Endothelial cell of umbilical vein (primary cell): ENCODE results near the gene FKBP6. TPM values are rescaled to one million over a fixed set of nuclear protein-coding genes. Genes with fewer than 3 reads are reported as not detected.

Source experiments
- BruUV-seq: library from RNA; stranded (reverse); fragments of 400-500 nt; replicated peaks from 2 replicates; lab custom pipeline; 2021; lab: Mats Ljungman, UMichigan
- CTCF ChIA-PET: fragments of 300-600, 350-600 bp; sonication (Branson Sonifier 250); formaldehyde crosslinking; loops from one replicate; lab custom pipeline; 2021; ENCODE audit warnings: antibody characterized with exemption, inconsistent platforms; lab: Charles Lee
- POLR2A ChIA-PET: fragments of 300-600, 350-600 bp; sonication (Branson Sonifier 250); formaldehyde crosslinking; loops from one replicate; lab custom pipeline; 2021; ENCODE audit warnings: antibody characterized with exemption, inconsistent platforms; lab: Charles Lee
- DNase-seq: peaks from one replicate; pipeline ENCODE4 v3.0.0-alpha.2; 2011; ENCODE audit warnings: low read depth, low spot score
- FAIRE-seq: peaks from 2 replicates; lab custom pipeline; 2011; peaks lifted over from hg19 to GRCh38; lab: Jason Lieb, UNC
- H2AFZ ChIP-seq: 2 replicates; pipeline ENCODE4 v1.6.0; 2012; ENCODE audit warnings: low read depth, low read length, control low read depth, inconsistent platforms
- H3K27ac ChIP-seq: 2 replicates; pipeline ENCODE4 v1.5.1; 2011; ENCODE audit warnings: low read depth, mild to moderate bottlenecking, control low read depth, low read length, moderate library complexity; ENCODE audit not compliant: insufficient read depth
- H3K27me3 ChIP-seq, 2 experiments: 2 replicates each; pipeline versions ENCODE4 v1.6.0 to v1.6.1; 2011; ENCODE audit warnings: low read length in 2 of 2, mixed read lengths in 1 of 2; ENCODE audit not compliant: control insufficient read depth in 2 of 2, insufficient read depth in 2 of 2
- H3K36me3 ChIP-seq, 2 experiments: 2 replicates in 1 of 2; 3 replicates in 1 of 2; pipeline ENCODE4 v1.5.1; 2011; ENCODE audit warnings: low read length in 2 of 2, mild to moderate bottlenecking in 1 of 2, moderate library complexity in 1 of 2; ENCODE audit not compliant: control insufficient read depth in 2 of 2, insufficient read depth in 2 of 2; ENCODE audit errors: extremely low read depth in 1 of 2
- H3K4me1 ChIP-seq: 3 replicates; pipeline ENCODE4 v1.5.1; 2011; ENCODE audit warnings: mild to moderate bottlenecking, low read length; ENCODE audit not compliant: control insufficient read depth, insufficient read depth; ENCODE audit errors: extremely low read depth
- H3K4me2 ChIP-seq: 2 replicates; pipeline ENCODE4 v1.6.1; 2011; ENCODE audit warnings: low read length, control low read depth, mixed read lengths; ENCODE audit not compliant: insufficient read depth
- H3K4me3 ChIP-seq, 3 experiments: fragments of 200-600 bp in 1 of 3; sonication (generic), shearing (Covaris generic) in 1 of 3; replicated peaks in 1 of 3; 2 replicates each; pipeline ENCODE4 v1.5.1; 2011 to 2016; ENCODE audit warnings: control low read depth in 3 of 3, low read length in 3 of 3, mild to moderate bottlenecking in 2 of 3, inconsistent platforms in 1 of 3, low read depth in 1 of 3, moderate library complexity in 1 of 3; ENCODE audit not compliant: insufficient read depth in 1 of 3
- H3K79me2 ChIP-seq: 2 replicates; pipeline ENCODE4 v1.6.0; 2012; ENCODE audit warnings: low read length, inconsistent platforms; ENCODE audit not compliant: control insufficient read depth, insufficient read depth
- H3K9ac ChIP-seq: replicated peaks from 2 replicates; pipeline ENCODE3; 2011; ENCODE audit warnings: low read length, control low read depth; ENCODE audit not compliant: insufficient read depth; ENCODE audit errors: extremely low read depth
- H3K9me1 ChIP-seq: replicated peaks from 3 replicates; pipeline ENCODE4 v1.6.0; 2011; ENCODE audit warnings: mild to moderate bottlenecking, low read length; ENCODE audit not compliant: control insufficient read depth, insufficient read depth; ENCODE audit errors: extremely low read depth
- H3K9me3 ChIP-seq: replicated peaks from 2 replicates; pipeline ENCODE4 v1.5.1; 2012; ENCODE audit warnings: low read length, inconsistent platforms; ENCODE audit not compliant: control insufficient read depth, insufficient read depth
- H4K20me1 ChIP-seq: replicated peaks from 2 replicates; pipeline ENCODE3; 2011; ENCODE audit warnings: mild to moderate bottlenecking, low read length; ENCODE audit not compliant: control insufficient read depth, insufficient read depth; ENCODE audit errors: extremely low read depth
- EZH2 ChIP-seq: IDR thresholded peaks from 2 replicates; pipeline ENCODE4 v1.6.1; 2012; ENCODE audit warnings: borderline replicate concordance, low read depth, mild to moderate bottlenecking, moderate library complexity, low read length, inconsistent platforms; ENCODE audit not compliant: severe bottlenecking
- FOS ChIP-seq: IDR thresholded peaks from 2 replicates; pipeline ENCODE4 v1.6.1; 2011; ENCODE audit warnings: mild to moderate bottlenecking, low read length, moderate library complexity, borderline replicate concordance; ENCODE audit not compliant: insufficient read depth
- GATA2 ChIP-seq: IDR thresholded peaks from 2 replicates; pipeline ENCODE4 v1.7.0; 2011; ENCODE audit warnings: low read depth, mild to moderate bottlenecking, moderate library complexity, mixed read lengths, low read length; ENCODE audit not compliant: insufficient read length, insufficient read depth
- JUN ChIP-seq: IDR thresholded peaks from 2 replicates; pipeline ENCODE4 v1.6.1; 2011; ENCODE audit warnings: borderline replicate concordance, low read depth; ENCODE audit not compliant: insufficient read length, insufficient read depth
- MYC ChIP-seq: IDR thresholded peaks from one replicate; pipeline ENCODE4 v1.6.1; 2011; ENCODE audit warnings: mild to moderate bottlenecking, low read depth, low read length
- POLR2A ChIP-seq: IDR thresholded peaks from 2 replicates; pipeline ENCODE4 v1.6.1; 2012; ENCODE audit warnings: low read depth, mild to moderate bottlenecking, control low read depth, low read length
- POLR2AphosphoS5 ChIP-seq: IDR thresholded peaks from 2 replicates; pipeline ENCODE4 v1.6.1; 2012; ENCODE audit warnings: low read depth, mild to moderate bottlenecking, control low read depth, low read length, moderate library complexity; ENCODE audit not compliant: insufficient read depth
- dilution Hi-C: fragments of 300-500 bp; cut with MboI; formaldehyde crosslinking; loops from one replicate; pipeline ENCODE4 v1.15.0; 2019; ENCODE audit warnings: low sequenced_read_pairs; ENCODE audit not compliant: extremely low pct_ligation_motif_present
- intact Hi-C: fragments of 100-400 bp; cut with micrococcal nuclease; formaldehyde crosslinking; loops from one replicate; pipeline ENCODE4 v1.10.0; 2022
- polyA plus RNA-seq, 4 experiments: library from polyadenylated mRNA; depleted of rRNA in 3 of 4; stranded (reverse) in 3 of 4; unstranded in 1 of 4; fragments of >200 nt; gene quantifications; 2 replicates each; pipeline versions ENCODE4 v1.2.1 to v1.2.3, GENCODE V29; 2011 to 2012; ENCODE audit warnings: missing spikeins in 1 of 4
- total RNA-seq: library from RNA; stranded (reverse); gene quantifications from 2 replicates; pipeline ENCODE4 v1.2.3, GENCODE V29; 2021
- TF ChIP-seq, protein P1 (sequence below): IDR thresholded peaks from 2 replicates; pipeline ENCODE4 v1.6.1; 2011; ENCODE audit not compliant: insufficient read depth, insufficient read length
- TF ChIP-seq, protein P2 (sequence below), 2 donors: IDR thresholded peaks; 1 replicate in 1 of 2; 2 replicates in 1 of 2; pipeline ENCODE4 v1.5.1; 2011; ENCODE audit warnings: low read length in 2 of 2, mild to moderate bottlenecking in 2 of 2, moderate library complexity in 2 of 2, control low read depth in 1 of 2, inconsistent platforms in 1 of 2, low read depth in 1 of 2; ENCODE audit not compliant: insufficient read depth in 1 of 2; ENCODE audit errors: extremely low read depth in 1 of 2

The FKBP6 gene
- total and polyA plus RNA-seq, 2 donors (not counting 3 experiments of a cell fraction or from before 2014, with no cell fraction given) = 0.04 TPM; not detected in 1

DNA sequence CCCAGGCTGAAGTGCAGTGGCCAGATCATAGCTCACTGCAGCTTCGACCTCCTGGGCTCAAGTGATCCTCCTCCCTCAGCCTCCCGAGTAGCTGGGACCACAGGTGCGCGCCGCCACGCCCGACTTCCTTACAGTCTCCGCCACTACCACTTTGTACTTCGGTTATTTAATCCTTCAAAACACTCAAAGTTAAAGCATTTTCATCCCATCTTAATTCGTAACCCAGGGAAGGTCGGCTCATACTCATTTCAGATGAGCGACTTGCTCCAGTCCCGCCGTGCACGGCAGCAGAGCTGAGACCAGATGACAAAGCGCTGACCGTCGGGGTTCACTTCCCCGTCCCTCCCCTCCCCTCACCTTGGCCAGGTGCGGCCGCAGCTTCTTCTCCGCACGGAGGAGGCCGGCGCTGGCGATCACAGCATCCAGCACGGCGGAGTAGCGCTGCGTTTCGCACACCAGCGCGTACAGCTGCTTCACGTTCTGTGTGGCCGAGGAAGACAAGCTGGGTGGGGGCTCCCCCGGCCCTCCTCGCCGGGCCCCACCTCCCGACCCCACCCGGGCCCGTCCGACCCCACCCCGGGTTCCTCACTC lies 19.8 kb upstream of the FKBP6 start:
- FAIRE-seq (no peak), DNase-seq (peak; percentile 14)
- Histone ChIP-seq H3K79me2 (no peaks in the 10 kb centered on the region), H3K4me1 (no peaks in the 10 kb centered on the region), H3K9ac (no peak overlapping the region), H3K4me3 (peak overlapping the region in 2 of 3 experiments; percentile 20 to 57), H4K20me1 (no peaks in the 10 kb centered on the region), H3K4me2 (peak overlapping the region; percentile 50), H2AFZ (peak overlapping the region; percentile 73), H3K9me1 (no peaks in the 10 kb centered on the region), H3K27me3 (no peaks in the 10 kb centered on the region), H3K27ac (no peak overlapping the region), H3K36me3 (no peaks in the 10 kb centered on the region), H3K9me3 (no peaks in the 10 kb centered on the region)
- intact Hi-C loops = no loop called here
- no peak for TF ChIP-seq POLR2AphosphoS5
- TF ChIP-seq POLR2A = no peak
- TF ChIP-seq, protein P1, sequence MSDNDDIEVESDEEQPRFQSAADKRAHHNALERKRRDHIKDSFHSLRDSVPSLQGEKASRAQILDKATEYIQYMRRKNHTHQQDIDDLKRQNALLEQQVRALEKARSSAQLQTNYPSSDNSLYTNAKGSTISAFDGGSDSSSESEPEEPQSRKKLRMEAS = no peak
- no peak for TF ChIP-seq GATA2
- TF ChIP-seq MYC = no peak
- no peak for TF ChIP-seq EZH2
- TF ChIP-seq FOS = no peak
- TF ChIP-seq JUN = no peak
- TF ChIP-seq, protein P2, sequence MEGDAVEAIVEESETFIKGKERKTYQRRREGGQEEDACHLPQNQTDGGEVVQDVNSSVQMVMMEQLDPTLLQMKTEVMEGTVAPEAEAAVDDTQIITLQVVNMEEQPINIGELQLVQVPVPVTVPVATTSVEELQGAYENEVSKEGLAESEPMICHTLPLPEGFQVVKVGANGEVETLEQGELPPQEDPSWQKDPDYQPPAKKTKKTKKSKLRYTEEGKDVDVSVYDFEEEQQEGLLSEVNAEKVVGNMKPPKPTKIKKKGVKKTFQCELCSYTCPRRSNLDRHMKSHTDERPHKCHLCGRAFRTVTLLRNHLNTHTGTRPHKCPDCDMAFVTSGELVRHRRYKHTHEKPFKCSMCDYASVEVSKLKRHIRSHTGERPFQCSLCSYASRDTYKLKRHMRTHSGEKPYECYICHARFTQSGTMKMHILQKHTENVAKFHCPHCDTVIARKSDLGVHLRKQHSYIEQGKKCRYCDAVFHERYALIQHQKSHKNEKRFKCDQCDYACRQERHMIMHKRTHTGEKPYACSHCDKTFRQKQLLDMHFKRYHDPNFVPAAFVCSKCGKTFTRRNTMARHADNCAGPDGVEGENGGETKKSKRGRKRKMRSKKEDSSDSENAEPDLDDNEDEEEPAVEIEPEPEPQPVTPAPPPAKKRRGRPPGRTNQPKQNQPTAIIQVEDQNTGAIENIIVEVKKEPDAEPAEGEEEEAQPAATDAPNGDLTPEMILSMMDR (IDR thresholded peaks at IDR 0.05; ENCODE audit: extremely low read depth in 1 of 2, insufficient read depth in 1 of 2, low read depth in 1 of 2, low read length in 2 of 2) = no peak
- dilution Hi-C loops = no loop called here
- POLR2A ChIA-PET = no interaction called here
- BruUV-seq = no TSS peak
- CTCF ChIA-PET = interaction anchor here (0.9 to 1.4 kb wide), 2 partner anchors 16 to 144 kb away, joined by 4 read pairs; no protein-coding TSS in a partner anchor
